ENCODE results near the gene SNW1. TPM values are rescaled to one million over a fixed set of nuclear protein-coding genes. Genes with fewer than 3 reads are reported as not detected.
"Not testable (repeated sequence)": the region's sequence is repeated elsewhere in the genome, so short reads cannot be mapped to it uniquely, and the experiment has no call there.

Gene SNW1
- total RNA-seq, 1 experiment from 2014 or later, result 92.1 TPM

DNA sequence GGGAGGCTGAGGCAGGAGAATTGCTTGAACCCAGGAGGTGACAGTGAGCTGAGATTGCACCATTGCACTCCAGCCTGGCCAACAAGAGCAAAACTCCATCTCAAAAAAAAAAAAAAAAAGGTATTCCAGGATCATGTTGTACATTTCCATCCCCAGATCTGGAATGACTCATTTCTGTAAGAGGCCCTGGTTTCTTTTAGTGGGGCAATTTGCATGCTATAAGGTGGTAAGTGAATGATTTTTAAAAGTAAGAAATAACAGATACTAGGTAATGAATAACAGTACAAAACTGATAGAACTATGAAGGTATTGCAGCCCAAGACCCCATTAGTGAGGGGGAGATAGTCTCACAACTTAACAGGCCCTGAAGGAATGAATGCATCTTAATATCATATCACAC, 21.2 kb upstream of the SNW1 start:
- ATAC-seq (no peak), DNase-seq (ENCODE audit: low spot score) (no peak)
- no peaks in the 10 kb centered on the region for H3K36me3 Mint-ChIP-seq
- peaks cover 11% of the 10 kb centered on the region for H3K4me1 Mint-ChIP-seq
- ChIA-PET CTCF (no interaction called here), POLR2A (no interaction called here)
- no peaks in the 10 kb centered on the region for H3K9me3 Mint-ChIP-seq
- no peaks in the 10 kb centered on the region for H3K27me3 Mint-ChIP-seq (ENCODE audit: low read depth)
- no peak overlapping the region for H3K27ac Mint-ChIP-seq
- TF ChIP-seq ZBTB21 (CRISPR knock-in tag; IDR thresholded peaks at IDR 0.05; ENCODE audit: borderline replicate concordance) (no peak), ERG (CRISPR knock-in tag; IDR thresholded peaks at IDR 0.05) (no peak), ZSCAN18 (CRISPR knock-in tag; IDR thresholded peaks at IDR 0.05) (no peak), IRF2 (CRISPR knock-in tag; IDR thresholded peaks at IDR 0.05; ENCODE audit: borderline replicate concordance, low read depth) (no peak), OVOL2 (CRISPR knock-in tag; IDR thresholded peaks at IDR 0.05; ENCODE audit: borderline replicate concordance) (no peak)
- TF ChIP-seq, protein P1, sequence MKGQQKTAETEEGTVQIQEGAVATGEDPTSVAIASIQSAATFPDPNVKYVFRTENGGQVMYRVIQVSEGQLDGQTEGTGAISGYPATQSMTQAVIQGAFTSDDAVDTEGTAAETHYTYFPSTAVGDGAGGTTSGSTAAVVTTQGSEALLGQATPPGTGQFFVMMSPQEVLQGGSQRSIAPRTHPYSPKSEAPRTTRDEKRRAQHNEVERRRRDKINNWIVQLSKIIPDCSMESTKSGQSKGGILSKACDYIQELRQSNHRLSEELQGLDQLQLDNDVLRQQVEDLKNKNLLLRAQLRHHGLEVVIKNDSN (CRISPR knock-in tag; IDR thresholded peaks at IDR 0.05), result no peak
- TF ChIP-seq, protein P2, sequence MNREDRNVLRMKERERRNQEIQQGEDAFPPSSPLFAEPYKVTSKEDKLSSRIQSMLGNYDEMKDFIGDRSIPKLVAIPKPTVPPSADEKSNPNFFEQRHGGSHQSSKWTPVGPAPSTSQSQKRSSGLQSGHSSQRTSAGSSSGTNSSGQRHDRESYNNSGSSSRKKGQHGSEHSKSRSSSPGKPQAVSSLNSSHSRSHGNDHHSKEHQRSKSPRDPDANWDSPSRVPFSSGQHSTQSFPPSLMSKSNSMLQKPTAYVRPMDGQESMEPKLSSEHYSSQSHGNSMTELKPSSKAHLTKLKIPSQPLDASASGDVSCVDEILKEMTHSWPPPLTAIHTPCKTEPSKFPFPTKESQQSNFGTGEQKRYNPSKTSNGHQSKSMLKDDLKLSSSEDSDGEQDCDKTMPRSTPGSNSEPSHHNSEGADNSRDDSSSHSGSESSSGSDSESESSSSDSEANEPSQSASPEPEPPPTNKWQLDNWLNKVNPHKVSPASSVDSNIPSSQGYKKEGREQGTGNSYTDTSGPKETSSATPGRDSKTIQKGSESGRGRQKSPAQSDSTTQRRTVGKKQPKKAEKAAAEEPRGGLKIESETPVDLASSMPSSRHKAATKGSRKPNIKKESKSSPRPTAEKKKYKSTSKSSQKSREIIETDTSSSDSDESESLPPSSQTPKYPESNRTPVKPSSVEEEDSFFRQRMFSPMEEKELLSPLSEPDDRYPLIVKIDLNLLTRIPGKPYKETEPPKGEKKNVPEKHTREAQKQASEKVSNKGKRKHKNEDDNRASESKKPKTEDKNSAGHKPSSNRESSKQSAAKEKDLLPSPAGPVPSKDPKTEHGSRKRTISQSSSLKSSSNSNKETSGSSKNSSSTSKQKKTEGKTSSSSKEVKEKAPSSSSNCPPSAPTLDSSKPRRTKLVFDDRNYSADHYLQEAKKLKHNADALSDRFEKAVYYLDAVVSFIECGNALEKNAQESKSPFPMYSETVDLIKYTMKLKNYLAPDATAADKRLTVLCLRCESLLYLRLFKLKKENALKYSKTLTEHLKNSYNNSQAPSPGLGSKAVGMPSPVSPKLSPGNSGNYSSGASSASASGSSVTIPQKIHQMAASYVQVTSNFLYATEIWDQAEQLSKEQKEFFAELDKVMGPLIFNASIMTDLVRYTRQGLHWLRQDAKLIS (CRISPR knock-in tag; IDR thresholded peaks at IDR 0.05; ENCODE audit: borderline replicate concordance), result no peak
- no peak overlapping the region for H3K4me3 Mint-ChIP-seq

DNA sequence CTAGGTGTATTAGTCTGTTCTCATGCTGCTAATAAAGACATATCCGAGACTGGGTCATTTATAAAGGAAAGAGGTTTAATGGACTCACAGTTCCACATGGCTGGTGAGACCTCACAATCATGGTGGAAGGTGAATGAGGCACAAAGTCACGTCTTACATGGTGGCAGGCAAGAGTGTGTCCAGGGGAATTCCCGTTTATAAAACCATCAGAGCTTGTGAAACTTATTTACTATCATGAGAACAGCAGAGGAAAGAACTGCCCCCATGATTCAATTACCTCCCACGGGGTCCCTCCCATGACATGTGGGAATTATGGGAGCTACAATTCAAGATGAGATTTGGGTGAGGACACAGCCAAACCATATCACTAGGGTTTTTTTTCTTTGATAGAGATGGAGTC, 13.0 kb upstream of the SNW1 start:
- CTCF ChIA-PET; DNase-seq (ENCODE audit: low spot score); H3K4me3 Mint-ChIP-seq; ATAC-seq; H3K27me3 Mint-ChIP-seq (ENCODE audit: low read depth); H3K4me1 Mint-ChIP-seq; POLR2A ChIA-PET; H3K27ac Mint-ChIP-seq; H3K36me3 Mint-ChIP-seq: not testable (repeated sequence)
- H3K9me3 Mint-ChIP-seq, result peaks cover 10% of the 10 kb centered on the region

- H3K27ac Mint-ChIP-seq; H3K4me3 Mint-ChIP-seq; CTCF ChIA-PET; ATAC-seq; H3K4me1 Mint-ChIP-seq; DNase-seq (ENCODE audit: low spot score); H3K36me3 Mint-ChIP-seq; H3K27me3 Mint-ChIP-seq (ENCODE audit: low read depth): not testable (repeated sequence)
- H3K9me3 Mint-ChIP-seq, result peaks cover 10% of the 10 kb centered on the region
- POLR2A ChIA-PET, result interaction anchor here (0.7 kb wide), 2 partner anchors 240 to 248 kb away, joined by 3 to 4 read pairs; no protein-coding TSS in a partner anchor
These were observed 7.6 kb upstream of the SNW1 start for GRCh38 chr14:77768442-77769069.

DNA sequence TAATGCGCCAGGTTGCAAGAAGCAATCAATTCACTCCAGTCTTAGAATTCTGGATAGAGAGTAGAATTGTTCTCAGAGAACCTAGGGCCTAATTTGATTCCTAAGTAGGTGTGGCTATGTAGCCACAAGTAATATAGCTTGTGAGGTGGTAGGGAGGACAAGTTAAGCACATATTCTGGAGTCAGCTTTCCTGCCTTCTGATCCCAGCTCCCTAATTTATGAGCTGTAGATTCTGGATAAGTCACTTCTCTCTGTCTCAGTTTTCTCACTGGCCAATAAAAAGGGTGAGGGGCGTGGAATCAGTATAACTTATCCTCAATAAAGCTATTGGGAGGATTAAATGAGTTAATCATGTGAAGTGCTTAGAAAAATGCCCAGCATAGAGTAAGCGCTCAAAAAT, 3.0 kb upstream of the SNW1 start:
- DNase-seq (ENCODE audit: low spot score) (no peak), ATAC-seq (no peak)
- POLR2A ChIA-PET, result no interaction called here
- peaks cover 26% of the 10 kb centered on the region for H3K4me1 Mint-ChIP-seq
- H3K9me3 Mint-ChIP-seq, result no peaks in the 10 kb centered on the region
- H3K27ac Mint-ChIP-seq, result no peak overlapping the region
- TF ChIP-seq EMX1 (CRISPR knock-in tag; IDR thresholded peaks at IDR 0.05) (0 out of 2 replicates have a peak, but pooled peaks have one; percentile 46), ZNF671 (CRISPR knock-in tag; IDR thresholded peaks at IDR 0.05) (0 out of 2 replicates have a peak, but pooled peaks have one; percentile 10)
- TF ChIP-seq, protein P3, sequence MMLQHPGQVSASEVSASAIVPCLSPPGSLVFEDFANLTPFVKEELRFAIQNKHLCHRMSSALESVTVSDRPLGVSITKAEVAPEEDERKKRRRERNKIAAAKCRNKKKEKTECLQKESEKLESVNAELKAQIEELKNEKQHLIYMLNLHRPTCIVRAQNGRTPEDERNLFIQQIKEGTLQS (CRISPR knock-in tag; conservative IDR thresholded peaks at IDR 0.05), result no peak
- no peaks in the 10 kb centered on the region; the same call in 1 of the 2 replicates for H3K36me3 Mint-ChIP-seq
- H3K4me3 Mint-ChIP-seq, result no peak overlapping the region
- CTCF ChIA-PET, result interaction anchor here (1.1 to 1.2 kb wide), 2 partner anchors 36 to 40 kb away, joined by 3 to 4 read pairs; partner anchors contain the start of gene ADCK1
- no peaks in the 10 kb centered on the region for H3K27me3 Mint-ChIP-seq (ENCODE audit: low read depth)
